Activated B cell treated with CpG ODN at 0.5 μM for 24 hours (primary cell): ENCODE results near the gene P3H1. TPM values are rescaled to one million over a fixed set of nuclear protein-coding genes. Genes with fewer than 3 reads are reported as not detected.

Experiments
- ATAC-seq: fragments of 200-7000 bp; cut with Tn5 transposase; one replicate; pipeline ENCODE4 v1.10.0; 2021; ENCODE audit warnings: low read depth, mild to moderate bottlenecking, moderate library complexity
- CTCF ChIA-PET: fragments of 350-600 bp; sonication (Branson Sonifier 250); formaldehyde crosslinking; loops from one replicate; lab custom pipeline; 2021; ENCODE audit warnings: antibody characterized with exemption; lab: Charles Lee
- POLR2A ChIA-PET: fragments of 350-600 bp; sonication (Branson Sonifier 250); formaldehyde crosslinking; loops from one replicate; lab custom pipeline; 2021; ENCODE audit warnings: antibody characterized with exemption; lab: Charles Lee
- DNase-seq: peaks from one replicate; pipeline ENCODE4 v3.0.0; 2022
- H3K27ac Mint-ChIP-seq: one replicate; pipeline ENCODE4 v1.8.0; 2020; ENCODE audit warnings: mixed read lengths
- H3K27me3 Mint-ChIP-seq: one replicate; pipeline ENCODE4 v1.8.0; 2021; ENCODE audit warnings: mixed read lengths
- H3K36me3 Mint-ChIP-seq: one replicate; pipeline ENCODE4 v1.8.0; 2021; ENCODE audit warnings: low read depth, mixed read lengths
- H3K4me1 Mint-ChIP-seq: one replicate; pipeline ENCODE4 v1.8.0; 2021; ENCODE audit warnings: mixed read lengths
- H3K4me3 Mint-ChIP-seq: one replicate; pipeline ENCODE4 v1.8.0; 2020; ENCODE audit warnings: mild to moderate bottlenecking, mixed read lengths
- H3K9me3 Mint-ChIP-seq: one replicate; pipeline ENCODE4 v1.8.0; 2020; ENCODE audit warnings: mixed read lengths
- CTCF ChIP-seq: fragments of 200-600 bp; IDR thresholded peaks from one replicate; pipeline ENCODE4 v1.8.0; 2022; ENCODE audit warnings: antibody characterized with exemption, mild to moderate bottlenecking
- intact Hi-C: fragments of 100-400 bp; cut with micrococcal nuclease; formaldehyde crosslinking; loops from one replicate; pipeline ENCODE4 v1.15.1; 2024
- total RNA-seq: library from RNA; stranded (reverse); gene quantifications from 2 replicates; pipeline ENCODE4 v1.2.3, GENCODE V29; 2022

Gene P3H1
- total RNA-seq, 1 donor from 2014 or later, result 27.1 TPM

- Mint-ChIP-seq H3K4me3 (no peak overlapping the region), H3K36me3 (peaks cover 19% of the 10 kb centered on the region), H3K27ac (no peak overlapping the region), H3K9me3 (no peaks in the 10 kb centered on the region), H3K27me3 (no peaks in the 10 kb centered on the region), H3K4me1 (no peaks in the 10 kb centered on the region)
- CTCF ChIA-PET, result no interaction called here
- intact Hi-C loops, result no loop called here
- ATAC-seq, result no peak
- POLR2A ChIA-PET, result no interaction called here
- no peak for DNase-seq
- TF ChIP-seq CTCF, result no peak
Observed at GRCh38 chr1:42742617-42743316, 24.1 kb downstream of the P3H1 start.

- intact Hi-C loops, result no loop called here
- Mint-ChIP-seq H3K36me3 (peaks cover 16% of the 10 kb centered on the region), H3K4me3 (no peak overlapping the region), H3K27ac (no peak overlapping the region), H3K27me3 (no peaks in the 10 kb centered on the region), H3K9me3 (no peaks in the 10 kb centered on the region), H3K4me1 (peaks cover 6% of the 10 kb centered on the region)
- ChIA-PET POLR2A (no interaction called here), CTCF (no interaction called here)
- no peak for TF ChIP-seq CTCF
- DNase-seq, result no peak
- ATAC-seq, result no peak
Observed at GRCh38 chr1:42742141-42742540, 24.7 kb downstream of the P3H1 start.

- ATAC-seq (no peak), DNase-seq (no peak)
- intact Hi-C loops, result no loop called here
- no peak for TF ChIP-seq CTCF
- CTCF ChIA-PET, result no interaction called here
- Mint-ChIP-seq H3K4me1 (peaks cover 10% of the 10 kb centered on the region), H3K27me3 (no peaks in the 10 kb centered on the region), H3K9me3 (no peaks in the 10 kb centered on the region), H3K36me3 (peaks cover 12% of the 10 kb centered on the region), H3K27ac (no peak overlapping the region), H3K4me3 (no peak overlapping the region)
- POLR2A ChIA-PET, result no interaction called here
Observed at GRCh38 chr1:42741706-42742105, 25.1 kb downstream of the P3H1 start.

- Mint-ChIP-seq H3K4me1 (peaks cover 16% of the 10 kb centered on the region), H3K4me3 (no peak overlapping the region), H3K27ac (no peak overlapping the region), H3K27me3 (no peaks in the 10 kb centered on the region), H3K9me3 (no peaks in the 10 kb centered on the region), H3K36me3 (peaks cover 5% of the 10 kb centered on the region)
- TF ChIP-seq CTCF, result no peak
- ATAC-seq (no peak), DNase-seq (no peak)
- intact Hi-C loops, result no loop called here
- ChIA-PET POLR2A (no interaction called here), CTCF (no interaction called here)
Observed at GRCh38 chr1:42740851-42741580, 25.8 kb downstream of the P3H1 start.
